OCI-LY7 (cell line): ENCODE results near the gene PILRA.

Experiments used
- EZH2phosphoT487 ChIP-seq: fragments of 200-600 bp; sonication (generic); IDR thresholded peaks from 2 replicates; pipeline ENCODE4 v1.6.1; 2018; ENCODE audit warnings: low read depth, borderline replicate concordance, mild to moderate bottlenecking, mixed run types, antibody characterized with exemption, low read length, moderate library complexity, mixed read lengths
- TF ChIP-seq, protein P1 (sequence below): fragments of 200-600 bp; sonication (generic); conservative IDR thresholded peaks from 2 replicates; pipeline ENCODE4 v1.5.1; 2014; ENCODE audit warnings: mild to moderate bottlenecking, antibody characterized with exemption, low read length, moderate library complexity, mixed read lengths

DNA sequence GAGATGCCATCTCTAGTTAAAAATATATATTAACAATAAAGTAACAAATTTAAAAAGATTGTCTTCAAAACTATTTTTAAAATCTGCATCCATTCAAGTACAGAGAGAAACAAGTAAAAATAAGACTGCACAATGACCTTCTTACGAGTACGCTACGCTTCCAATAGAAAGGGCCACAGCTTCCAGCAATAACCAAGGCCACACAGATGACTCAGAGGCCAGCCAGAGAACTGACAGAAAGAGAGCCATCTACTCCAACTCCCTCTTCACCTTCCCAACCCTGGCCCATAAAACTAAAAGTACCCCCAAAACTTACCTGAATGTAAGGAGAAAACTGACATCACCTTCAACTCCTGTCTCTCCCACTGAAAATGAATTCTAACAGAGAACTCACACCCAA, 26.8 kb downstream of the PILRA start:
- TF ChIP-seq, protein P1, sequence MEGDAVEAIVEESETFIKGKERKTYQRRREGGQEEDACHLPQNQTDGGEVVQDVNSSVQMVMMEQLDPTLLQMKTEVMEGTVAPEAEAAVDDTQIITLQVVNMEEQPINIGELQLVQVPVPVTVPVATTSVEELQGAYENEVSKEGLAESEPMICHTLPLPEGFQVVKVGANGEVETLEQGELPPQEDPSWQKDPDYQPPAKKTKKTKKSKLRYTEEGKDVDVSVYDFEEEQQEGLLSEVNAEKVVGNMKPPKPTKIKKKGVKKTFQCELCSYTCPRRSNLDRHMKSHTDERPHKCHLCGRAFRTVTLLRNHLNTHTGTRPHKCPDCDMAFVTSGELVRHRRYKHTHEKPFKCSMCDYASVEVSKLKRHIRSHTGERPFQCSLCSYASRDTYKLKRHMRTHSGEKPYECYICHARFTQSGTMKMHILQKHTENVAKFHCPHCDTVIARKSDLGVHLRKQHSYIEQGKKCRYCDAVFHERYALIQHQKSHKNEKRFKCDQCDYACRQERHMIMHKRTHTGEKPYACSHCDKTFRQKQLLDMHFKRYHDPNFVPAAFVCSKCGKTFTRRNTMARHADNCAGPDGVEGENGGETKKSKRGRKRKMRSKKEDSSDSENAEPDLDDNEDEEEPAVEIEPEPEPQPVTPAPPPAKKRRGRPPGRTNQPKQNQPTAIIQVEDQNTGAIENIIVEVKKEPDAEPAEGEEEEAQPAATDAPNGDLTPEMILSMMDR: no peak
- TF ChIP-seq EZH2phosphoT487: no peak
